ENCODE results near the gene KDM8. TPM values are rescaled to one million over a fixed set of nuclear protein-coding genes. Genes with fewer than 3 reads are reported as not detected.
A peak's percentile ranks its signal among the peaks of the same experiment; 100 is the strongest.

KDM8 gene
- total RNA-seq, 1 donor from 2014 or later, result 8.6 TPM

GRCh38 chr16:27268376-27269299 lies 65.3 kb downstream of the KDM8 start, which contains the start of gene NSMCE1:
TSS of gene NSMCE1 (minus strand) at chr16:27268772. CDS start at chr16:27257570, 11,202 bp downstream.
- no peaks in the 10 kb centered on the region for H3K9me3 ChIP-seq
- H3K27me3 ChIP-seq (ENCODE audit: low read depth), result no peaks in the 10 kb centered on the region
- peak within 1 kb of the TSS; percentile 85 for H3K4me3 ChIP-seq
- peak; percentile 99 for ATAC-seq
- TF ChIP-seq, protein P1, sequence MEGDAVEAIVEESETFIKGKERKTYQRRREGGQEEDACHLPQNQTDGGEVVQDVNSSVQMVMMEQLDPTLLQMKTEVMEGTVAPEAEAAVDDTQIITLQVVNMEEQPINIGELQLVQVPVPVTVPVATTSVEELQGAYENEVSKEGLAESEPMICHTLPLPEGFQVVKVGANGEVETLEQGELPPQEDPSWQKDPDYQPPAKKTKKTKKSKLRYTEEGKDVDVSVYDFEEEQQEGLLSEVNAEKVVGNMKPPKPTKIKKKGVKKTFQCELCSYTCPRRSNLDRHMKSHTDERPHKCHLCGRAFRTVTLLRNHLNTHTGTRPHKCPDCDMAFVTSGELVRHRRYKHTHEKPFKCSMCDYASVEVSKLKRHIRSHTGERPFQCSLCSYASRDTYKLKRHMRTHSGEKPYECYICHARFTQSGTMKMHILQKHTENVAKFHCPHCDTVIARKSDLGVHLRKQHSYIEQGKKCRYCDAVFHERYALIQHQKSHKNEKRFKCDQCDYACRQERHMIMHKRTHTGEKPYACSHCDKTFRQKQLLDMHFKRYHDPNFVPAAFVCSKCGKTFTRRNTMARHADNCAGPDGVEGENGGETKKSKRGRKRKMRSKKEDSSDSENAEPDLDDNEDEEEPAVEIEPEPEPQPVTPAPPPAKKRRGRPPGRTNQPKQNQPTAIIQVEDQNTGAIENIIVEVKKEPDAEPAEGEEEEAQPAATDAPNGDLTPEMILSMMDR (IDR thresholded peaks at IDR 0.05), result peak; percentile 30
- intact Hi-C loops (cut with DNase I), result no loop called here
- H3K36me3 ChIP-seq, result no peaks in the 10 kb centered on the region
- peaks cover 7% of the 10 kb centered on the region for H3K4me1 ChIP-seq
- DNase-seq, result peak; percentile 98
- peak within 1 kb of the TSS; percentile 87 for H3K27ac ChIP-seq

- Histone ChIP-seq H3K4me1 (peaks cover 7% of the 10 kb centered on the region), H3K36me3 (no peaks in the 10 kb centered on the region), H3K9me3 (no peaks in the 10 kb centered on the region), H3K27me3 (ENCODE audit: low read depth) (no peaks in the 10 kb centered on the region), H3K4me3 (peak overlapping the region; percentile 85), H3K27ac (peak overlapping the region; percentile 87)
- intact Hi-C loops (cut with DNase I), result no loop called here
- DNase-seq (no peak), ATAC-seq (no peak)
- TF ChIP-seq, protein P1 (IDR thresholded peaks at IDR 0.05), result no peak
Measured at GRCh38 chr16:27269300-27270150, 66.2 kb downstream of the KDM8 start.

DNA sequence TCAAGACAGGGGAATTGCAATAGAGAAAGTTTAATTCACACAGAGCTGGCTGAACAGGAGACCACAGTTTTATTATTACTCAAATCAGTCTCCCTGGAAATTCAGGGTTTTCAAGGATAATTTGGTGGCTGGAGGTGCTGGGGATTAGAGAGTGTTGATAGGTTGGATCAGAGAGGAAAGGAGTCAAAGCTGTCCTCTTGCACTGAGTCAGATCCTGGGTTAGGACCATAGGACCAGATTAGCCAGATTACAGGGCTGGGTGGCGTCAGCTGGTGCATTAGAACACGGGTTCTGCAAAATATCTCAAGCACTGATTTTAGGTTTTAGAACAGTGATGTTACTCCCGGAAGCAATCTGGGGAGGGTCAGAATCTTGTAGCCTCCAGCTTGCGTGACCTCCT lies 67.0 kb downstream of the KDM8 start:
- Histone ChIP-seq H3K4me1 (peaks cover 7% of the 10 kb centered on the region), H3K4me3 (no peak overlapping the region), H3K27me3 (ENCODE audit: low read depth) (no peaks in the 10 kb centered on the region), H3K9me3 (no peaks in the 10 kb centered on the region), H3K36me3 (no peaks in the 10 kb centered on the region), H3K27ac (no peak overlapping the region)
- DNase-seq (no peak), ATAC-seq (no peak)
- intact Hi-C loops (cut with DNase I), result no loop called here
- TF ChIP-seq, protein P1 (IDR thresholded peaks at IDR 0.05), result no peak

Other genes with a start within 250 kb of the KDM8 start
- gene C16orf82, start 136.6 kb upstream of the KDM8 start, total RNA-seq, result not detected
- 53.0 TPM for gene NSMCE1, start 65.2 kb downstream of the KDM8 start, total RNA-seq
- 143 TPM for gene IL4R, start 110.4 kb downstream of the KDM8 start, total RNA-seq
- 6.0 TPM for gene IL21R, start 198.6 kb downstream of the KDM8 start, total RNA-seq